Posterior vena cava (tissue), 2 donors: ENCODE results near the gene GNG13. TPM values are rescaled to one million over a fixed set of nuclear protein-coding genes. Genes with fewer than 3 reads are reported as not detected.
"Not testable (repeated sequence)": the region's sequence is repeated elsewhere in the genome, so short reads cannot be mapped to it uniquely, and the experiment has no call there.

Experiments used
- DNase-seq: peaks from one replicate; pipeline ENCODE4 v3.0.0-alpha.2; 2020; ENCODE audit warnings: low spot score
- intact Hi-C, 2 donors: fragments of 100-400 bp; cut with DNase I; formaldehyde crosslinking; loops; one replicate each; pipeline versions ENCODE4 v1.14.1 to v1.14.2; 2022 to 2023
- long read RNA-seq, 2 donors: library from polyadenylated mRNA; unstranded; transcript quantifications; one replicate each; pipeline ENCODE4 v2.0.0, GENCODE V29; 2020 to 2021
- total RNA-seq, 2 donors: library from RNA; stranded (reverse); fragmentation: NEBNext Ultra II Directional; extraction: Animal tissue kit (Norgen Biotek cat#: 25700); gene quantifications; one replicate each; pipeline ENCODE4 v1.2.1, GENCODE V29; 2021
- donor health status: DM: yes; HTN: yes; CAD: no.
- donor health status: DM: yes; HTN: yes; CAD: no.

The GNG13 gene
- total RNA-seq: not detected
- long read RNA-seq, donor 1: 0 reads
- long read RNA-seq, donor 2: 0 reads

GRCh38 chr16:799948-800833 is at the start of gene GNG13:
Gene GNG13 (minus strand): TSS chr16:800734. CDS start chr16:799077, 1,657 bp downstream.
- DNase-seq: no peak
- intact Hi-C loops: no loop called here

GRCh38 chr16:848510-849253 is 48.1 kb upstream of the GNG13 start:
- DNase-seq: peak; percentile 59
- intact Hi-C loops: no loop called here

GRCh38 chr16:847681-848445 is 47.3 kb upstream of the GNG13 start:
- intact Hi-C loops: no loop called here
- peak; percentile 64 for DNase-seq

GRCh38 chr16:847151-847550 is 46.6 kb upstream of the GNG13 start:
- peak; percentile 52 for DNase-seq
- intact Hi-C loops: no loop called here

GRCh38 chr16:845351-845745 is 44.8 kb upstream of the GNG13 start:
- intact Hi-C loops: no loop called here
- no peak for DNase-seq

- peak; percentile 78 for DNase-seq
- intact Hi-C loops: no loop called here
Observed at GRCh38 chr16:844638-845350, 44.3 kb upstream of the GNG13 start.

GRCh38 chr16:843771-844170 is 43.2 kb upstream of the GNG13 start:
- no peak for DNase-seq
- intact Hi-C loops: no loop called here

- intact Hi-C loops: no loop called here
- no peak for DNase-seq
Observed at GRCh38 chr16:842711-843560, 42.4 kb upstream of the GNG13 start.

GRCh38 chr16:842061-842476 is 41.5 kb upstream of the GNG13 start:
- intact Hi-C loops: no loop called here
- DNase-seq: no peak

GRCh38 chr16:841455-842060 is 41.0 kb upstream of the GNG13 start:
- intact Hi-C loops: no loop called here
- peak; percentile 81 for DNase-seq

- no peak for DNase-seq
- intact Hi-C loops: no loop called here
Observed at GRCh38 chr16:840561-841454, 40.3 kb upstream of the GNG13 start.

- intact Hi-C loops: no loop called here
- DNase-seq: no peak
Observed at GRCh38 chr16:839643-840408, 39.3 kb upstream of the GNG13 start.

- DNase-seq: no peak
- intact Hi-C loops: no loop called here
Observed at GRCh38 chr16:838741-839140, 38.2 kb upstream of the GNG13 start.

GRCh38 chr16:836822-837221 is 36.3 kb upstream of the GNG13 start:
- DNase-seq, intact Hi-C loops: not testable (repeated sequence)

- intact Hi-C loops: no loop called here
Observed at GRCh38 chr16:836221-836620, 35.7 kb upstream of the GNG13 start.

GRCh38 chr16:835373-835772 is 34.8 kb upstream of the GNG13 start:
- DNase-seq: no peak
- intact Hi-C loops: no loop called here

More at GRCh38 chr16:836221-836620, 35.7 kb upstream of the GNG13 start:
- DNase-seq: no peak
